Heart right ventricle (tissue), 16 donors: ENCODE results near the gene MSANTD1. TPM values are rescaled to one million over a fixed set of nuclear protein-coding genes. Genes with fewer than 3 reads are reported as not detected.

Source experiments
- ATAC-seq, 8 donors: fragments of 200-7000 bp; cut with Tn5 transposase; one replicate each; pipeline ENCODE4 v1.9.1; 2020; ENCODE audit warnings: mild to moderate bottlenecking in 8 of 8, moderate library complexity in 8 of 8, moderate number of reproducible peaks in 1 of 8
- DNase-seq, 2 donors: peaks; one replicate each; pipeline ENCODE4 v3.0.0-alpha.2; 2020
- H3K27ac ChIP-seq, 10 donors: fragments of 200-600 bp; sonication (generic) in 2 of 10; one replicate each; pipeline versions ENCODE4 v1.5.0 to v1.8.0; 2020 to 2022; ENCODE audit warnings: mild to moderate bottlenecking in 3 of 10
- H3K27me3 ChIP-seq, 7 donors: fragments of 200-600 bp; one replicate each; pipeline ENCODE4 v1.8.0; 2021 to 2022; ENCODE audit warnings: mild to moderate bottlenecking in 2 of 7
- H3K36me3 ChIP-seq, 9 donors: fragments of 200-600 bp; sonication (generic) in 1 of 9; one replicate each; pipeline versions ENCODE4 v1.5.0 to v1.8.0; 2020 to 2022; ENCODE audit warnings: mild to moderate bottlenecking in 2 of 9
- H3K4me1 ChIP-seq, 9 donors: fragments of 200-600 bp; sonication (generic) in 1 of 9; one replicate each; pipeline versions ENCODE4 v1.5.0 to v1.8.0; 2020 to 2022; ENCODE audit warnings: mild to moderate bottlenecking in 4 of 9
- H3K4me3 ChIP-seq, 10 donors: fragments of 200-600 bp; sonication (generic) in 2 of 10; one replicate each; pipeline versions ENCODE4 v1.5.0 to v1.8.0; 2020 to 2022; ENCODE audit warnings: mild to moderate bottlenecking in 7 of 10, moderate library complexity in 2 of 10
- H3K9me3 ChIP-seq, 11 donors: fragments of 200-600 bp in 10 of 11; sonication (generic) in 2 of 11; one replicate each; pipeline versions ENCODE4 v1.5.0 to v1.8.0; 2013 to 2022; ENCODE audit warnings: mild to moderate bottlenecking in 2 of 11, control low read depth in 1 of 11, moderate library complexity in 1 of 11
- CTCF ChIP-seq, 9 donors: fragments of 200-600 bp; sonication (generic) in 2 of 9; IDR thresholded peaks; one replicate each; pipeline versions ENCODE4 v1.5.0 to v1.8.0; 2021 to 2022; ENCODE audit warnings: antibody characterized with exemption in 9 of 9, mild to moderate bottlenecking in 5 of 9, moderate library complexity in 1 of 9
- WGBS, 2 donors: extraction: QIAGEN DNeasy Blood & Tissue Kit; methylation state at CpG; one replicate each; pipeline ENCODE4 v1.1.7; 2013; ENCODE audit warnings: inconsistent platforms in 1 of 2; 5-methylcytosine and 5-hydroxymethylcytosine counted together
- intact Hi-C, 10 donors: fragments of 100-400 bp; cut with DNase I; formaldehyde crosslinking; loops; one replicate each; pipeline versions ENCODE4 v1.11.1 to v1.14.2; 2022
- polyA plus RNA-seq, 2 donors: library from polyadenylated mRNA; stranded (reverse); fragments of 200-250 nt; gene quantifications; one replicate each; pipeline ENCODE4 v1.2.3, GENCODE V29; 2013
- total RNA-seq, 10 donors: library from RNA; stranded (reverse); fragmentation: NEBNext Ultra II Directional in 3 of 10; extraction: Animal tissue kit (Norgen Biotek cat#: 25700) in 3 of 10; gene quantifications; one replicate each; pipeline versions ENCODE4 v1.2.1 to v1.2.4, GENCODE V29; 2021 to 2023
- donor health status: Arrhythmogenic right ventricular cardiomyopathy.
- donor health status: ischemic (EF 13 %, LVEDD 7.1; RV severe dilation, severe dysfunction).
- donor health status: healthy with polysubstance abuse.
- donor health status: DM: no; HTN: yes; CAD: no.
- donor health status: DM: no; HTN: no; CAD: no.
- donor health status: ischemic (EF 25% LVEDD 6.9; RV normal size, moderate dysfunction).
- donor health status: ischemic (EF 25% LVEDD 5.7; RV mildly dilated, moderate dysfunction).
- donor health status: healthy.
- donor health status: DM: yes; HTN: yes; CAD: no.
- donor health status: Ischemic cardiomyopathy.
- donor health status: ischemic (EF 35%, LVEDD 5.7; RV mildly dilated, moderate dysfunction).
- donor health status: nonischemic (EF 11% LVEDD 7.7; RV severe dilation, severe dysfunction).
- donor health status: DM: yes; HTN: yes; CAD: no.
- donor health status: PGD.
- donor health status: ischemic (EF 29% LVEDD 5.4; RV normal size, mild dysfunction).
- donor health status: nonischemic (EF 23%, LVEDD 6.1; RV moderate dilation, normal function).

Gene MSANTD1
- total and polyA plus RNA-seq, 12 donors: 0.25 to 1.2 (median 0.41) TPM

DNA sequence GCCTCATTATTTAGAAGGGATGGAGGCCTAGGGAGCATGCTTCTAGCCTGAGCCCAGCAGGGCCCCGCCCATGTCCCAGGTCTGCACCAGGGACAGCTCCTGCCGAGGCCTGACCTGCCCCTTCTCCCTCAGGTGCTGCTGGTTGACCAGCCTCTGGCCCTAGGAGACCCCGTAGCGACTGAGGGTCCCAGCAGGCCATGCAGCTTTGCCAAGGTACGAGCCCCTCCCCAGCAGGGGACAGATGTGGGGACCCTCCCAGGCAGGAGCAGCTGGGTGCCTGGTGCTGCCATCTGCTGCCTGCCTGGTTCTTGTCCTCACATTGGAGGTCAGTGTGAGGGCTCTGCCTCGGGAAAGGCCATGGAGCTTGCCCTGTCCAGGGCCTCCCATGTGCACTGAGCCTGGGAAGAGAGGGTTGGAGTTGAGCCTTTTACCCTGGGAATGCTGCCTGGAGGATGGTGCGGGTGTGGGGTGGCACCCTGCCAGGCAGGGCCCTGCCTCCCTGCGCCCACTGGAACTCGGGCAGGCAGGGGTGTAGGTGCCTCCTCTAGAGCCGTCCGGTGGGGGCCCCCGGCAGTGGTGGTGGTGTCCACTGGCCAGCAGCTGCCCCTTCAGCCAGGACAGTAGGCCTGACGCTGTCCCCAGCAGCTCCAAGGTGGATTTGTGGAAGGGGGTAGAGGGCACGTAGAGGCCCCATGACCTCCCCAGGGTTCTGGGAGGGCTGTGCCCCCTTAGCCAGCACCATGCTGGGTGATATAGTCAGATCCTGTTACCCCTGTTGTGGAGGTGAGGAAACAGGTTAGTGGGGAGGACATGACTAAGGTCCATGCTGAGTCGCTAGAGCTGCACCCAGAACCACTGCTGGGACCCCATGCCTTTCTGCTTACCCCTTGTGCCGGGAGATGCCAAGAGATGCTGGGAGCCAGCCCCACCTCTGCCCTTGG is 2.2 kb upstream of the MSANTD1 start:
- 81 to 82% methylated on average over 16 of the region's 16 CpGs for WGBS, 2 donors
- H3K4me3 ChIP-seq: no peak overlapping the region
- no peak overlapping the region for H3K27ac ChIP-seq
- TF ChIP-seq CTCF (IDR thresholded peaks at IDR 0.05): peak in 1 of 9 donors; percentile 21
- H3K27me3 ChIP-seq: no peaks in the 10 kb centered on the region
- ATAC-seq (peak in 2 of 8 donors; percentile 3 to 11), DNase-seq (no peak)
- H3K36me3 ChIP-seq: peaks cover 0 to 15% (median 0%) of the 10 kb centered on the region in 9 donors
- H3K4me1 ChIP-seq: no peaks in the 10 kb centered on the region
- intact Hi-C loops: no loop called here
- no peaks in the 10 kb centered on the region for H3K9me3 ChIP-seq

GRCh38 chr4:3247399-3248177 is 1.4 kb upstream of the MSANTD1 start:
- H3K4me3 ChIP-seq: no peak overlapping the region
- H3K36me3 ChIP-seq: peaks cover 0 to 7% (median 0%) of the 10 kb centered on the region in 9 donors
- intact Hi-C loops: no loop called here
- DNase-seq: peak in 1 of 2 donors; percentile 15
- no peak for TF ChIP-seq CTCF (IDR thresholded peaks at IDR 0.05)
- WGBS, 2 donors: 94 to 96% methylated on average over 20 to 21 of the region's 21 CpGs
- H3K27ac ChIP-seq: no peak overlapping the region
- no peak for ATAC-seq
- H3K4me1 ChIP-seq: no peaks in the 10 kb centered on the region
- H3K27me3 ChIP-seq: no peaks in the 10 kb centered on the region
- no peaks in the 10 kb centered on the region for H3K9me3 ChIP-seq

- Histone ChIP-seq H3K36me3 (peaks cover 0 to 7% (median 0%) of the 10 kb centered on the region in 9 donors), H3K27ac (no peak overlapping the region), H3K27me3 (no peaks in the 10 kb centered on the region), H3K4me1 (no peaks in the 10 kb centered on the region), H3K4me3 (no peak overlapping the region), H3K9me3 (no peaks in the 10 kb centered on the region)
- 94 to 96% methylated on average over 14 of the region's 14 CpGs for WGBS, 2 donors
- ATAC-seq (no peak), DNase-seq (no peak)
- no peak for TF ChIP-seq CTCF (IDR thresholded peaks at IDR 0.05)
- intact Hi-C loops: no loop called here
These were observed 830 bp upstream of the MSANTD1 start for GRCh38 chr4:3248178-3248480.

DNA sequence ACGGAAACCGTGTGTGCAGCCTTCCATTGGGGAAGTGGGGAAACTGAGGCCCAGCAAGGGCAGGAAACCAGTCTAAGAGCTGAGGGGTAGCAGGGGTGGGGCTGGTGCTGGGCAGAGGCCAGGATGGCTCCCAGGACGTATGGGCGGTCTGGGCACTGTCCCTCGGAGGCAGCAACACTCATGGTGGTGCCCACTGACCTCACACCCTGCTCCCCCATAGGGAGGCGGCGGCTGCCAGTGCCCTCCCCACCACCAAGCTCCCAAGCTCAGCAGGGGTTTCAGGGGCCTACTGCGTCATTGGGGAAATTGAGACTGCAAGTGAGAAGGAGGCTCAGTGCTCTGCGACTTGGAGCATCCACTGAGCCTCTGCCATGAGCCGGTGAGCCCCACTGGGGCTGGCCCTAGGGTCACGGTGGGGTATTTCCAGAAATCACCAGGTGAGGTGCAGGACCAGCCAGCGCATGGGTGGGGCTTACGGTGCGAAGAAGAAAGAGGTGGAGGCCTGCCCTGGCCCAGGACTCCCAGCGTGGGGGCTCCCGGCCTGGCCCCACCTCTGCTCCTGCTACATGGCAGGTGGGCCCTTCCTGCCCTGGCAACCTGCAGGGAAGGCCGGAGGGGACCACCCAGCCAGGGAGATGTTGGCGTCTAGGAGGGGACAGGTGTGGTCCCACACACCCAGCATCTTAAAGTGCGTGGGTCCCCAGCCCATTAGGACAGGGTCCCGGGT is 915 bp downstream of the MSANTD1 start:
- H3K27me3 ChIP-seq: no peaks in the 10 kb centered on the region
- no peak overlapping the region for H3K27ac ChIP-seq
- ATAC-seq: no peak
- no peak for DNase-seq
- TF ChIP-seq CTCF (IDR thresholded peaks at IDR 0.05): no peak
- H3K4me1 ChIP-seq: no peaks in the 10 kb centered on the region
- H3K36me3 ChIP-seq: peaks cover 0 to 3% (median 0%) of the 10 kb centered on the region in 9 donors
- 96 to 97% methylated on average over 20 of the region's 20 CpGs for WGBS, 2 donors
- H3K9me3 ChIP-seq: no peaks in the 10 kb centered on the region
- intact Hi-C loops: no loop called here
- no peak overlapping the region for H3K4me3 ChIP-seq
